CD4-positive, alpha-beta T cell treated with Interleukin-1 beta for 1 hour (primary cell): ENCODE data around the gene CHN1.

ENCODE experiments used
- DNase-seq, 2 donors: peaks; one replicate each; pipeline ENCODE4 v3.0.0-alpha.2; 2020 to 2022

Gene CHN1

DNA sequence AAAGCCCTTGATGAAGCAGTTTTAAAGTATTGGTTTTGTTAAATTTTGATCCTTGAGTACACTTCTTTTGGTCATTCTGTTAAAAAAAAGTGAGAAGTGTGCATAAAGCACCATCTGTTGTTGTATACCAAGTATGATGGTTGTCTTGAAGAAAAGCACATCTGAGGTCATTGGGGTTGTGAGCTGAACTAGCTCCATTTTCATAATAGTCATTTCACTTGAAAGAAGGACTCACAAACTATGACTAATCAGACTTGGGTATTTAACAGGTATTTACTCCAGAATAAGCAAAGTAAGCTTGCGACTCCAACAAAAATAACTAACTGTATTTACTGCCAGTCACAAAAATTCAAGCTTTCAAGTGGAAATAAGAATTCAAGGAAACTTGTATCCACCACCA lies 35.1 kb downstream of the CHN1 start:
- DNase-seq, result no peak

DNA sequence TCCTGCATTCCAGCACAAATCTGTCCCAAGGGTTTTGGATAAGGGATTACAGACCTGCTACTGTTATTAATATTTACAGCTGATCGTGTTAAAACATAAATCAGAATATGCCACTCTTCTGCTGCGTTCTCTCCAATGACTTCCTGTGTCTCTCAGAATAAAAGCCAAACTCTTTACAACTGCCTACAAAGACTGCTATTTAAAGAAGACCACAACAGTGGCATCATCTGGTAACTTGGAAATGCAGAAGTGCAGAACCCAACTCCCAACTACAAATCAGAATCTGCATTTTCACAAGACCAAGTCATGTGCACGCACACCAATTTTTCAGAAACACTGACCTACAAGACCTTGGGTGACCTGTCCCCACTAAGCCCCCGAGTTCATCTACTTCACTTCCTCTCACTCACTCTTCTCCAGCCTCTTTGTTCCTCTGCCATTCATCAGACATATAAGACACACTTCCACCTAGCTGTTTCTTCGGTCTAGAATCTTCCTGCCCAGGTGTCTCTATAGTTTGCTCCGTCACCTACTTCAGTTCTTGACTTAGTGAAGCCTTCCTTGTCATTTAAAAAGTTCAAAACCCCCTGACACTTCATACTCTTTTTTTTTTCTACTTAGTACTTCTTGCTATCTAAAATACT lies 36.0 kb downstream of the CHN1 start:
- no peak for DNase-seq

DNA sequence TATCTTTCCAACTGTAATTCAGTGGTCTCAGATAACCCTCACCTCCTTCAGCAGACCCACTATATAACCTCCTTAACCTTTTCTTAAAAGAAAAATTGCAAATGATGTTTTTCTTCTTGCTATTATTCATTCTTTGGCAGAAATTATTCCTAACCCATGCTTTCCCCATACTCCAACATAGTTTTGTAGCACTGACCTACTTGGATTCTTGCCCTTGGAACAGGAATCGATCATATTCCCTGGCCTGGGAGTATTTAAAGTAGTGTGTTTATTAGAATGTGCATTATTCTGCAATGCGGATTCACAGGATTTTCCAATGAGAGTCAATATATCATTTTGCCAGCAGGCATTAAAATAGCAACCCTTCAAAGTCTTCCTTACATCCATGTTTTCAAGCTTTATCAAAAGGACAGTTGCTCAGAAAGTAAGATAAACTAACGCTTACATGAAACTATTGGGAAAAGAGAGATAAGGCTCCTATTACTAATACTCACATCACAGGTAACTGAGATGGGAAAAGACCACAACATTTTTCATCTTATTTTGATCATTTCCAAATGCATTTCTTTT lies 37.4 kb downstream of the CHN1 start:
- DNase-seq, result no peak

DNA sequence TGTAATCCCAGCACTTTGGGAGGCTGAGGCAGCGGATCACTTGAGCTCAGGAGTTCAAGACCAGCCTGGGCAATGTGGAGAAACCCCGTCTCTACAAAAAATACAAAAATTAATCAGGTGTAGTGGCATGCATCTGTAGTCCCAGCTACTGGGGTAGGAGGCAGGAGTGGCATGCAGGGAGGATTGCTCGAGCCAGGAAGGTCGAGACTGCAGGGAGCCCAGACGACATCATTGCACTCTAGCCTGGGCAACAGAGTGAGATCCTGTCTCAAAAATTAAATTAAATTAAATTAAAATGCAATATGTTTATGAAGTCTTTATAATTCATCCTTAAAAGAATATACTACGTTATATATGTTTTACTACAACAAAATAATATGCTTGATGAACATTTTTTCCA lies 38.1 kb downstream of the CHN1 start:
- DNase-seq, result no peak

DNA sequence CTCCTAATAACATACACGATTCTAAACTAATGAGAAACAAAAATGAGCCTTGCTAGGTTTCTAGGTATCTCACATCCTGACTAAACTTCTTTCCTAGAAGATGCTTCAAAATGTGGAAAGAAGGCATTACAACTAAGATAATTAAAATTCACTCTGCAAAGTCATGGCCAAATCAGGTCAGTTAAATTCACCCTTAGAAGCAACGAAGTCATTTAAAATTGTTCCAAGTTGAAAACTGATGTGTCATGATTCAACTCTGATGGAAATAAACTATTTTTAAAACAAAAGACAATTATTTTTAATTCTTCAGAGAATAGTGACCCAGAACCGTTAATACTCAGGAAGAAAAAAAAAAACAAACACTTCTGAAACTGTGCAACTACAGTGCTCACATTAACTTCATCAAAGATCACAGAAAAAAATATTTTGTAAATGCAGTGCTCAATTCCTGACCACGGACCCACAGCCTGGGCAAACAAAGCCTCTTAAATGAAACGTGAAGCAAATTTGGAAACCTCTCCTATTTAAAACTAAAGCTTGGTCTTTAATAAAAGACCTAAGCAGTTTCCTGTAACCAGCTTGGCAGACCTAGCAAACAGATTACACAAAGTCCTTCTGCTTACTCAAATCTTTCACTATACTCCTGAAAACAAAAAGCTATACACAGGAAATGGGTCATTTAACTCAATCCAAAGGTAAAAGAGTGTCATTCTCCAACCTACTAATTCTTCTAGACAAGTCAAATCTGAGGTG lies 39.0 kb downstream of the CHN1 start:
- no peak for DNase-seq

DNA sequence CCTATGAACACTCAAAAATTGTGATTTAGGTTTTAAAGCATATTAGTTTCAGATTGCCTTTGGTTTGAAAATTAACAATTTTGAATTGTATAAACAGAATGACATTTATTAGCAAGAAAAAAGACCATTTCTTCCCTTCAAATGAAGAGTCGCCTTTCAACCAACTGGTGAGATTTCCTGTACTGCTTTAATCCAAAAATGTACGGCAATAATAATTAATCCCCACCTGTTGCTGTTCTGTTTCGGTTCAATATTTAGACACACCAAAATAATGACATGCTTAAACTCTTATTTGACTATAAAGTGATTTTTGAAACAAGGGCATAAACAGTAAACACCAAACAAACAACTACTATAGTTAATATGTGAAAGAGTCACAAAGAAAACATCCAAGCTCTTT lies 39.6 kb downstream of the CHN1 start:
- DNase-seq, result no peak

DNA sequence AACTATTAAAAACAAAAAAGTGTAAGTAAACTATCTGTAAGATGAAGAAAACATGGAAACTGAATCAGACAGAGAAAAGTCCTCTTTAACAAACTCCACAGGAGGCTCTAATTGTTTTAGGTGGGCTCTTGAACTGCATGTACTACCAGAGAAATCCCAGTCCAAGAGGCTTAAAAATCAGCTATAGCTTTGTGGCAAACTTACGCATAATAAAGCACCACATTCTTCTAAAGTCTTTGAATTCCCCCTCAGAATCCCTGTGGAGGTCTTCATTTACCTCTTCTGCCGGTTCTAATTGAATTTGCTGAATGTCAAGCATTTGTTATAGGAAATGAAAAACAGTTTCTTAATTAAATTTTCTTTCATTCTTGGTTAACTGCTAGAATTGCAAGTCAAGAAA lies 40.8 kb downstream of the CHN1 start:
- DNase-seq, result no peak

DNA sequence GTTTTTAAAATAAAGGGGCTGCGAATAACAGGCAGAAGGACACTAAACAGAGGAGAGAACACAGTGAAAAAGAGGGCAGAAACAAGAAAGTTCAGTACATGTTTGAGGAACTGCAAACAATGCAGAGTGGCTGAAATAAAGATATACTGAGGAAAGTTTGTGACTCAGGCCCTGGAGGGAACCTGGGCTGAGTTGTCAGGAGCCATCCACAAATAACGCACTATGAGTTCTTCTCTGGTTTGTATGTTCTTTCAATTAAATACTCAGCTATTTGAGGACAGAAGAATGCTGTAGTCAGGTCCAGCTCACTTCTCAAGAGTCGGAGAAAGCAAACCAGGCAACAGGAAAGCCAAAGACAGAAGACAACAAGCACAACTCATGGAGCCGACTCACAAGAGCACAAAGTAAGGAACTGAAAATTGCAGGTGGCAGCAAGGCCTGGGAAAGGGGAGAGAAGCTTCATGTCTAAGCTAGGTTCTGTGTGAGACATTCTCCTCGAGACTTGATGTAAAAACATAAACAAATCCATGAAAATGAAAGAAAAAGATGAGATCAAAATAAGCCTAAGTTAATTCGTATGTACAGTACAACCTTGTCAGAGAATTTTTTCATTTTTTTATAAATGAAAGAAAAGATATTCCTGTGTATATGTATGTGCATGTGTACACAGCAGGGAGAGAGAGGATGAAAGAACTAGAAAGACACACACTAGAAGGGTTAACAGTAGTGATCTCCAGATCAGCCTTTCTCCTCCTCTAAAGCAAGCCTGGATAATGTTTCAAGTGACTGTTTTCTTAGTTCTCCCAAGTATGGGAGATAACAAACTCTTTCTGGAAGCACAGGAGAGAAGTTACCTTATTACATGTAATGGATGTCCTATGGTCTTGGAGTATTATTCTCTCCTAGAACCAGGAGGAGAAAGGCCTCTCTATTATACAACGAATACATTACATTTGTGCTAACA lies 41.5 kb downstream of the CHN1 start:
- DNase-seq, result no peak

DNA sequence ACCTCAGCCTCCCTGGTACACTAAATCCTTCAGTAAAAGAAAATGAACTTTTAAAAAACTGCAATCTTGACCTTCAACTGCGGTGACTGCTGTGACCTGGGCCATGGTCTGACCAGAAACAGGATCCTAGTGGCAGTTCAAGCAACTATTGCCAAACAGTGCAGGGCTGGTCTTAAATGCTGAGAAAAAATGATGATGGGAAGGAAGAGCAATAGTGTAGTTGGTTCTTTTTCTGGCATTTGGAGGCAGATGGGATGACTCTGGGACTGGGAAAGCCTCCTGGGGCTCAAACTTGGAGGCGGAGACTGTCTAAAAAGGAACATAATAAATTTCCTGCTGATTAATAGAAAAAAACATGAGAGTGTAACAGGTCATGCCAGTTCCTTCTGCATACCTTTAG lies 45.4 kb downstream of the CHN1 start:
- no peak for DNase-seq

DNA sequence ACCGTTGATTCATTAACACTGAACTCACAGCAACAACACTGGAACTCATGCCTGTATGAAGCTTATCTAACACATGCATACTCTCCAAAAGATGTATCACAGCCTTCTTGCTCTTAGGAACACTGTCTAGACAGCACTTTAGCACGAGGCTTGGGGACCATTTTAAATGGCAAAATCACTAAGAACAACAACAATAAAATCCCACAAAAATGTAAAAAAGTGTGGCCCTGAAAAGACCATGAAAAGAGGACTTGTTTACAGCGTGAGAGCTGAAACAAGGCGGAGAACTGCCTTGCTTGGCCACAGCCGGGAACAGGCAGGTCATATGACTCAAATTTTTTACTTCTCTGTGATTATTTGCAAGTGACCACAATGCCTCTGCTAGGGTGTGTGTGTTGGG lies 48.1 kb downstream of the CHN1 start:
- DNase-seq, result no peak

DNA sequence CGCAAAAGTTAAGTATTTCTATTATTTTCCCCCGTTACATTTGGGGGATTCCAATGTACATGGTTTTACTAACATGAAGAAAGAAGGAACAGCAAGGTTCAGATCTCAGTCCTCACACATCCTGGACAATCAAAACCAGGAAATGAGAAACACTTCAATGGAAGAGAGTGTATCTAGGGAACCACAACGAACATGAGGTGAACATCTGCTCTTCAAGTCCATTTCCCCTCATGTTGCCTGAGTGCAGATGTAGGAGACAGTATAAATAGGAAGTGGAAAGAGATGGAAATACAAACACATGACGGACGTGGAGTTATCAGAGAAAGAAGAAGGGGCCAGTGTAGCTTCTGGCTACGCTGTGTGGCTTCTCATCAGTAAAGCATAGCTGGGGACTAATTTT lies 52.6 kb downstream of the CHN1 start:
- no peak for DNase-seq

DNA sequence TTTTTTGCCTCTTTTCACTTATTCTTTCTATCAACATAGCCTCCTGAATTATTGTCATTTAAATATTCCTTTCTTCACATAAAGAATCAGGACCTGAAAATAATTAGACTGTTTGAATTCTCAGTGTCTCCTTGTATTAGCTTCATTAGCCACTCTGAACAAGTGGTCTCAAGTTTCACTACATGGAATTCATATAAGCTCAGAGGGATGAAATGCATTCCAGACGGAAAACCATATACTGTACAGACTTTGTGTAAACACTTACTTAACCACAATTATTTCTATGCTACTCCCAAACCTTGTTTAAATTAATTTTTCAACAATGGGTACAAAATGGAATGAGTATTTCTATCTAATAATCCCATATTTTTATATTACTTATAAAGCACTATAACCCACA lies 53.4 kb downstream of the CHN1 start:
- no peak for DNase-seq

DNA sequence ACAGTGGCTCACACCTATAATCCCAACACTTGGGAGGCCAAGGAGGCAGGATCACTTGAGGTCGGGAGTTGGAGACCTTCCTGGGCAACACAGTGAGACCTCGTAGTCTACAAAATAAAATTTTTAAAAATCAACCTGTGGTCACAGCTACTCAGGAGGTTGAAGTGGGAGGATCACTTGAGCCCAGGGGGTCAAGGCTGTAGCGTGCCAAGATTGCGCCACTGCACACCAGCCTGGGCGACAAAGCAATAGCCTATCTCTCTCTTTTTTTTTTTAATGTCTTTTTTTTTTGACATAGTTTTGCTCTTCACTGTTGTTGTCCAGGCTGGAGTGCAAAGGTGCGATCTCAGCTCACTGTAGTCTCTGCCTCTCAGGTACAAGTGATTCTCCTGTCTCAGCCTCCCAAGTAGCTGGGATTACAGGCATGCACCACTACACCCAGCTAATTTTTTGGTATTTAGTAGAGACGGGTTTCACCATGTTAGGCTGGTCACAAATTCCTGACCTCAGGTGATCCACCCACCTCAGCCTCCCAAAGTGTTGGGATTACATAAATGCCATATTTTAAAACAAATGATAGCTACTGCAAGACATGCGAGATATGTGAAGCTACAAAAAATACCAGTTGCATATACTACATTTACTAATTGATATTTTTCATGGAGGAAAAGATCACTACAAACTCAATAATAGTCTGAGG lies 55.0 kb downstream of the CHN1 start:
- no peak for DNase-seq

DNA sequence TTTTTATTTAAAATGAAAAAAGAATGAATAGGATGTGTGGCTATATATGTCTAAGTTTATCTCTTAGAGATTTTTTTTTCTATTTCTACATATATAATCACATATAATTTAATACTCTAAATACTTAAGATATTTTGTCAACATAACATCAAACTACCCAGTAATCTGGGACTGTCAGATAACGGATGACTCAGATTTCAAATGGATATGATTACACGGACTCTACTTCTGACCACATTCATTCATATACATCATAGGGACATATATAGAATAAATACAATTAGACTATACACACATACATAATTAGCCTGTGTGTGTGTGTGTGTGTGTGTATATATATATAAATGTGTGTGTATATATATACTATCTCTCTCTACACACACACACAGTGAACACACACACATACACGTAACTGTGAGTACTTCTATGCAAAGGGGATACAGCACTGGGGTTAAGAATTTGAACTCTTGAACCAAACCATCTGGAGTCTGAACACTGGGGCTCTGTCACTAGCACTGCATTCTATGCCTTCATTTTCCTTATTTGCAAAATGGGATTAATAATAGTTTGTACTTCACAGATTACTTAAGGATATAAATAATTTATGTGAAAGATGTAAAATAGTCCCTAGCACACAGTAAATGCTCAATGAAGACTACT lies 59.5 kb downstream of the CHN1 start:
- no peak for DNase-seq

DNA sequence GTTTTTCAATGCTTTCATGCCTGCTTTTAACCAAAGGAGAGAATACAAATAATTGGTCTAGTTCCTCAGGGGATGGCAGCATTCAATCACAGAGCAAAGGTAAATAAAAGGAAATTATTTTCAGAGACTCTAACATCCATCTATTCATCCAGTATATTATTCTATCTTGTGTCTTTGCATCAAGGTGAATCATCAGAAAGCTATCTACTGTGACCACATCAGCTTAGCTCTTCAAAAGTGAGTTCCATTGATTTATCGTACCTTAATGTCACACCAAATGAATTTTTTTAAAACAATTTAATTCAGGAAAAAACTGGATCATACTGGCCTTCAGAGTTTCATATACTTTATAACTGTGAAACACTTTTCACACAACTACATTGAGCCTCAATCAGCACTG lies 66.1 kb downstream of the CHN1 start:
- DNase-seq, result no peak

DNA sequence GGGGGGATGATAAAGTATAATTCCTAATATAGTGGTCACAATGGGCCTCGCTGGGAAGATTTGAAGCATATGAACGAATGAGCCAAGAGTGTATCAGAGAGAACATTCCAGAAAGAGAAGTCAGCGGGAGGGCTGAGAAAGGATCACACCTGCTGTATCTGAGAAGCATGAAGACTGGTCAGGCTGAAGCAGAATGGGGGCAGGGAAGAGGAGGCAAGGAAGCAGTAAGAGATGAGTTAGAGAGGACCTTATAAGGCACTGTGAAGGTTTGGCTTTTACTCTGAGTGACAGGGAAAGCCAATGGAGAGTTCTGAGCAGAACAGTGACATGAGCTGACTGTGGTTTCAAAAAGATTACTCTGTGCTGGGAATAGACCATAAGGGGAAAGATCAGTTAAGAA lies 73.5 kb downstream of the CHN1 start:
- no peak for DNase-seq

DNA sequence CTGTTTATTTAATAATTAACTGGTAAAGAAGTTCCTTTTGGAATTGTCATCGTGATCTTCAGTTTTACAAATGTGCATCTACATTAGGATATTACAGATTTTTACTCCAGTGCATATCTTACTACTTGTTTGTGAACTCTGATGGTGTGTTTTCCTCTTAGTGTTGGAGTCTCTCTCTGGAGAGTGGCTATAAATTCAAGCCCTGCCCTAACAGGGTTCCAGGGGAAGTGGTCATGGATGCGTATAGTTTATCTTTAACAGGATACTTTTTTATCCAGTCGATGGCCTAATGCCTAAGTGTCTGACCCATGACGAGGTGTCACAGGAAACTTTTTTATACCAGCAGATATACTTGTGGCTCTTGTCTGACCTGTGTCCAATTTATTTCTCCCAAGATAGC lies 75.4 kb downstream of the CHN1 start:
- no peak for DNase-seq

DNA sequence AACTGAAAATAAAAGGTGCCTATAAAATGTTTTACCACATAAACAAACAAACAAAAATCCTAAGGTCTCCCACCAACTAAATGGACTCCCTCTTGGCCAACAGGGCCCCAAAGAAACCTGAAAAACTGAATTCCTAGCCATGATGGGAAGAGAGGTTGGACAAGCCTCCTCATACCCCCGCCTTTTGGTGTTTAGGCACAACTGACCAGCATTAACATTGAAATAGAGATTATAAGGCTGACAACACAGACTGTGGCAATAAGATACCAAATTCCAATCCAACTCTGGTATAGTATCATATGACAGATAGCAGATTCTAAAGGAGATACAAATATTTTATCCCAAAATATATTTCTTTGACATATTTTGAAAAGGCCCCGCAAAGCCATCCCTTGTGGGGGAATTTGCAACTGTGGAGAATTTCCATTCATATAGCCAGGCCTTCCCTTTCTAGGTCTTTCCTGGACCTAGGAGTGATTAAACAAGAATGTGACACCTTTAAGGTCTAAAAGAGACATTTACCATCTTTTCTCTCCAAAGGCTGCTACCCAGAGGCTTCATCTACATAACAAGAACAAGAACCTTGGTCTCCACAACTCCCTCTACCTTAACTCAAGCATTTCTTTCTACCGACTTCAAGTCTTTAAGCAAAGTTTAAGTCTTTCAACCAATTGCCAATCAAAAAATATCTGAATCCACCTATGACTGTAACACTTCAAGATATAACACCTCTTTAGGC lies 80.0 kb downstream of the CHN1 start:
- DNase-seq, result no peak

DNA sequence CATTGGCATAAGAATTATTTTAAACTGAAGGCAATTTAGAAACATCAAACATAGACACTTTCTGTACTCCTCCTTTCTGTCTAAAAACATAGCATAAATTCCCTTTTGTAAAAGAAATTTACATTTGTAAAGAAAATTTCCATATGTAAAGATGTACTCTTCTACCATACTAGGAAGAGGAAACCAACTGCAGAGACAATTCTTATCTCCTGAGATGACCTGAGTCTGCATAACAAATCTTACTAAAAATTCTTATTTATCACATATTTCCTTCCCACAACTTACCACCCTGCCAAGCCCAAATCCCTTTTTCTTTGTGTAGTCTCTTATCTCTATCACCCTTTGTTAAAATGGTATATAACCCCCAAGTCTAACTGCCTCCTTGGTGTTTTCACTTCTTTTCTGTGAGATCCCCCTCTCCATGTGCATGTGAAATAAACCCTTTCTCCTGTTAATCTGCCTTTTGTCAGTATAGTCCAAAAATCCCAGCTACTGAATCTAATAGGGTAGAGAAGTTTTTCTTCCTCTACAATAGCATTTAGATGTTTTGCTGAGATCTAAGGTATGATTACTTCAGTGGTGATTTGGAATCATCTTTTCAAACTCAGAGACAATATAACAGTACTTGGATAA lies 81.0 kb downstream of the CHN1 start:
- no peak for DNase-seq

DNA sequence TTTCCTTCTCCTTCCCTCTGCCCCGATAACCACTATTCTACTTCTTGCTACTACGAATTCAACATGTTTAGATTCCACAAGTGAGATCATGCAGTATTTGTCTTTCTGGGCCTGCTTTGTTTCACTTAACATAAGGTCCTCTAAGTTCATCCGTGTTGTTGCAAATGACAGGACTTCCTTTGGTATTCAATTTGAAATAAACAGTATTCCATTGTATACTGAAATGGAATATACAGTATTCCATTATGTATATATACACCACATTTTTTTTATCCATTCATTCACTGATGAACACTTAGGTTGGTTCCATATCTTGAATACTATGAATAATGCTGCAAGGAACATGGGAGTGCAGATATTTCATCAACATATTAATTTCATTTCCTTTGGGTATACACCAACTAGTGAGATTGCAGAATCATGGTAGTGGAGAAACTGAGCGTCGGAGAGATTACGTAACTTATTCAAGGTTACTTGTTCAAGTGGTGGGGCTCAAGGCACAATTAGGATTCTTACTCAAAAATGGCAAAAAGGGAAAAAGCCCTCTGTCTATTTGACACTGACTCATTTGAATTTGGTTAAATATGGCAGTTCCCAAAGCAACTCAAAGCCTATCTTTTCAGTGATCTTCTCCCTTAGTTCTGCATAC lies 85.1 kb downstream of the CHN1 start:
- no peak for DNase-seq
